ENCODE measurements around the gene TAS2R16. TPM values are rescaled to one million over a fixed set of nuclear protein-coding genes. Genes with fewer than 3 reads are reported as not detected.

The TAS2R16 gene
- total and polyA plus RNA-seq, 2 experiments from 2014 or later, result not detected

- Histone ChIP-seq H2AFZ (peak overlapping the region; percentile 30; the same call in 1 of the 2 replicates), H3K27ac (ENCODE audit: low read depth) (peak overlapping the region; percentile 22; the same call in 1 of the 2 replicates), H3K36me3 (ENCODE audit: insufficient read depth) (no peaks in the 10 kb centered on the region), H3K4me2 (no peak overlapping the region), H3K79me2 (replicated peaks; ENCODE audit: insufficient read depth) (no peaks in the 10 kb centered on the region), H4K20me1 (replicated peaks; ENCODE audit: insufficient read depth) (no peaks in the 10 kb centered on the region), H3K4me1 (ENCODE audit: insufficient read depth) (peaks cover 8% of the 10 kb centered on the region; the same call in 1 of the 2 replicates), H3K27me3 (ENCODE audit: insufficient read depth) (no peaks in the 10 kb centered on the region), H3K9me2 (ENCODE audit: insufficient read depth) (no peaks in the 10 kb centered on the region), H3K4me3 (no peak overlapping the region), H3F3A (replicated peaks; ENCODE audit: low read depth) (no peaks in the 10 kb centered on the region)
- Mint-ChIP-seq H3K36me3 (ENCODE audit: low read depth) (no peaks in the 10 kb centered on the region), H3K27ac (peak overlapping the region; percentile 2; the same call in 1 of the 2 replicates), H3K27me3 (ENCODE audit: insufficient read depth, low read depth, poor library complexity) (no peaks in the 10 kb centered on the region), H3K4me1 (peaks cover 12% of the 10 kb centered on the region), H3K4me3 (no peak overlapping the region), H3K9me3 (no peaks in the 10 kb centered on the region)
- ATAC-seq (no peak), DNase-seq (ENCODE audit: low spot score) (no peak)
- TF ChIP-seq JUNB (IDR thresholded peaks at IDR 0.05; ENCODE audit: unreplicated experiment) (no peak), EZH2 (IDR thresholded peaks at IDR 0.05; ENCODE audit: low read depth, unreplicated experiment) (no peak)
Observed at GRCh38 chr7:122970740-122971725, 24.5 kb downstream of the TAS2R16 start.

GRCh38 chr7:122968389-122968788 lies 27.1 kb downstream of the TAS2R16 start:
- H3F3A ChIP-seq (replicated peaks; ENCODE audit: low read depth), result no peaks in the 10 kb centered on the region
- no peaks in the 10 kb centered on the region for H4K20me1 ChIP-seq (replicated peaks; ENCODE audit: insufficient read depth)
- H2AFZ ChIP-seq, result no peak overlapping the region
- H3K27me3 ChIP-seq (ENCODE audit: insufficient read depth), result no peaks in the 10 kb centered on the region
- DNase-seq (ENCODE audit: low spot score) (no peak), ATAC-seq (no peak)
- H3K9me3 Mint-ChIP-seq, result no peaks in the 10 kb centered on the region
- no peak overlapping the region for H3K4me3 Mint-ChIP-seq
- H3K36me3 ChIP-seq (ENCODE audit: insufficient read depth), result no peaks in the 10 kb centered on the region
- peaks cover 22% of the 10 kb centered on the region for H3K4me1 Mint-ChIP-seq
- H3K4me2 ChIP-seq, result no peak overlapping the region
- no peak overlapping the region for H3K4me3 ChIP-seq
- H3K9me2 ChIP-seq (ENCODE audit: insufficient read depth), result no peaks in the 10 kb centered on the region
- no peaks in the 10 kb centered on the region for H3K36me3 Mint-ChIP-seq (ENCODE audit: low read depth)
- no peak overlapping the region for H3K27ac ChIP-seq (ENCODE audit: low read depth)
- no peak overlapping the region for H3K27ac Mint-ChIP-seq
- H3K27me3 Mint-ChIP-seq (ENCODE audit: insufficient read depth, low read depth, poor library complexity), result no peaks in the 10 kb centered on the region
- no peaks in the 10 kb centered on the region for H3K79me2 ChIP-seq (replicated peaks; ENCODE audit: insufficient read depth)
- peaks cover 16% of the 10 kb centered on the region; the same call in 1 of the 2 replicates for H3K4me1 ChIP-seq (ENCODE audit: insufficient read depth)
- TF ChIP-seq POLR2AphosphoS5 (IDR thresholded peaks at IDR 0.05; ENCODE audit: low read depth) (no peak), REST (IDR thresholded peaks at IDR 0.05; ENCODE audit: unreplicated experiment) (no peak), ZNF462 (CRISPR knock-in tag; IDR thresholded peaks at IDR 0.05) (no peak), ETS1 (IDR thresholded peaks at IDR 0.05) (no peak), CTCF (conservative IDR thresholded peaks at IDR 0.05; ENCODE audit: low read depth in 2 of 2) (no peak)
